ENCODE data around the gene ALDH3A2.

DNA sequence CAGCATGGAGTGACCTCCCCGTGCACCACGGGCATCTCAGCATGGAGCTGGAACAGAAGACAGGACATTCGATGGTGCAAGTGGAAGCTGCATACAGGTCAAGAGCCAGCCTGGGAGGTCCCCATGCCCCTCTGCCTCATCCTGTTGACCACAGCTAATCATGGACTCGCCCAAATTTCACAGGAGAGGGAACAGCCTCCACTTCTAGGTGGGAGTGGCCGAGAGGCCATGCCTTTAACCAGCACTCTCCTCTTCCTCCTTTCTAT lies 71.6 kb downstream of the ALDH3A2 start:
- TF ChIP-seq, protein P1, sequence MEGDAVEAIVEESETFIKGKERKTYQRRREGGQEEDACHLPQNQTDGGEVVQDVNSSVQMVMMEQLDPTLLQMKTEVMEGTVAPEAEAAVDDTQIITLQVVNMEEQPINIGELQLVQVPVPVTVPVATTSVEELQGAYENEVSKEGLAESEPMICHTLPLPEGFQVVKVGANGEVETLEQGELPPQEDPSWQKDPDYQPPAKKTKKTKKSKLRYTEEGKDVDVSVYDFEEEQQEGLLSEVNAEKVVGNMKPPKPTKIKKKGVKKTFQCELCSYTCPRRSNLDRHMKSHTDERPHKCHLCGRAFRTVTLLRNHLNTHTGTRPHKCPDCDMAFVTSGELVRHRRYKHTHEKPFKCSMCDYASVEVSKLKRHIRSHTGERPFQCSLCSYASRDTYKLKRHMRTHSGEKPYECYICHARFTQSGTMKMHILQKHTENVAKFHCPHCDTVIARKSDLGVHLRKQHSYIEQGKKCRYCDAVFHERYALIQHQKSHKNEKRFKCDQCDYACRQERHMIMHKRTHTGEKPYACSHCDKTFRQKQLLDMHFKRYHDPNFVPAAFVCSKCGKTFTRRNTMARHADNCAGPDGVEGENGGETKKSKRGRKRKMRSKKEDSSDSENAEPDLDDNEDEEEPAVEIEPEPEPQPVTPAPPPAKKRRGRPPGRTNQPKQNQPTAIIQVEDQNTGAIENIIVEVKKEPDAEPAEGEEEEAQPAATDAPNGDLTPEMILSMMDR (IDR thresholded peaks at IDR 0.05), result no peak
- TF ChIP-seq POLR2A (IDR thresholded peaks at IDR 0.05), result no peak
